ENCODE results near the gene AQP9.

AQP9 gene

DNA sequence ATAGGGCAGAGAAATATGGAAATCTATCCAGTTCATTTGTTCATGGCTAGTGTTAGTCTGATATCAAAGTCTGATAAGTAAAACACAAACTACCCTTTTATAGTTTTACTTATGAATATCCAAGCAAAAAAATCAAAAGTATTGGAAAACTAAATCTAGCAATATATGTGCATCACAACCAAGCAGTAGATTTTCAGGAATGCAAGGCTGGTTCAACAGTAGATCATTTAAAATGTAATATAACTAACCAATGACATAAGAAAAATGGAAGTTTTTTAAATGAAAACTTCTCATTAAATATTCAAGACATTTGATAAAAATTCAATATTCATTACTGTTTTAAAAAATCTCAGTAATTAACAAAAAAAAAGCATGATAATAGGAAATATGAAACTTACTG lies 12.8 kb upstream of the AQP9 start:
- no peak for TF ChIP-seq EZH2 (IDR thresholded peaks at IDR 0.05; ENCODE audit: borderline replicate concordance, low read length)
- TF ChIP-seq, protein P1, sequence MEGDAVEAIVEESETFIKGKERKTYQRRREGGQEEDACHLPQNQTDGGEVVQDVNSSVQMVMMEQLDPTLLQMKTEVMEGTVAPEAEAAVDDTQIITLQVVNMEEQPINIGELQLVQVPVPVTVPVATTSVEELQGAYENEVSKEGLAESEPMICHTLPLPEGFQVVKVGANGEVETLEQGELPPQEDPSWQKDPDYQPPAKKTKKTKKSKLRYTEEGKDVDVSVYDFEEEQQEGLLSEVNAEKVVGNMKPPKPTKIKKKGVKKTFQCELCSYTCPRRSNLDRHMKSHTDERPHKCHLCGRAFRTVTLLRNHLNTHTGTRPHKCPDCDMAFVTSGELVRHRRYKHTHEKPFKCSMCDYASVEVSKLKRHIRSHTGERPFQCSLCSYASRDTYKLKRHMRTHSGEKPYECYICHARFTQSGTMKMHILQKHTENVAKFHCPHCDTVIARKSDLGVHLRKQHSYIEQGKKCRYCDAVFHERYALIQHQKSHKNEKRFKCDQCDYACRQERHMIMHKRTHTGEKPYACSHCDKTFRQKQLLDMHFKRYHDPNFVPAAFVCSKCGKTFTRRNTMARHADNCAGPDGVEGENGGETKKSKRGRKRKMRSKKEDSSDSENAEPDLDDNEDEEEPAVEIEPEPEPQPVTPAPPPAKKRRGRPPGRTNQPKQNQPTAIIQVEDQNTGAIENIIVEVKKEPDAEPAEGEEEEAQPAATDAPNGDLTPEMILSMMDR (IDR thresholded peaks at IDR 0.05; ENCODE audit: low read length) = no peak
- Histone ChIP-seq H3K27me3 (ENCODE audit: insufficient read depth, low read length) (no peaks in the 10 kb centered on the region), H3K9me2 (ENCODE audit: low read depth, low read length) (no peaks in the 10 kb centered on the region), H3K4me3 (ENCODE audit: low read depth, low read length, poor library complexity, severe bottlenecking) (no peak overlapping the region), H3K9ac (ENCODE audit: low read length) (no peak overlapping the region), H2AFZ (ENCODE audit: low read length) (no peak overlapping the region), H3K36me3 (ENCODE audit: insufficient read depth, low read length) (no peaks in the 10 kb centered on the region), H3F3A (ENCODE audit: insufficient read depth, low read length) (no peaks in the 10 kb centered on the region), H3K79me2 (ENCODE audit: insufficient read depth, low read length) (no peaks in the 10 kb centered on the region), H3K4me2 (ENCODE audit: low read length) (no peak overlapping the region), H3K4me1 (ENCODE audit: insufficient read depth, low read length, severe bottlenecking) (no peaks in the 10 kb centered on the region), H3K9me3 (ENCODE audit: low read length) (0 out of 2 replicates have a peak, but pooled peaks cover 3% of the 10 kb centered on the region), H4K20me1 (ENCODE audit: insufficient read depth, low read length) (no peaks in the 10 kb centered on the region), H3K27ac (ENCODE audit: low read depth, low read length, poor library complexity, severe bottlenecking) (no peak overlapping the region)

DNA sequence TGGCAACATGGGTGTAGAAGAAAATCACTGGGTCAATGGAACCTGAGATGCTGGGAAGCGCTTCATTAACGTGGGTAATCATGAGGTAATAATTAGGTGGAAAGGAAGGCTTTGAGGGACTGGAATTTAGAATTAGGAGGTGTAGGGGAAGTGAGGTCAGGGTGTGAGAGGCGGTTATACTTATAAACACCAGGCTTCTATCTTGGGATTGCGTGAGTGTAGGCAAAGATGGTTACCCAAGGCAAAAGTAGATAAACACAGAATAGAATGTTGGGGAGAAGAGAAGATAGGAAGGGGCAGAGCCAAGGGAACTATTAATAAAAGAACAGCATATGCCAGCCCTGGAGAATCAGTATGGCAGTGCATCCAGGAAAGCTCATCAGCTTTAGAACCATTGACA lies 3.3 kb upstream of the AQP9 start:
- TF ChIP-seq, protein P1 (IDR thresholded peaks at IDR 0.05; ENCODE audit: low read length) = no peak
- TF ChIP-seq EZH2 (IDR thresholded peaks at IDR 0.05; ENCODE audit: borderline replicate concordance, low read length) = no peak
- Histone ChIP-seq H2AFZ (ENCODE audit: low read length) (no peak overlapping the region), H3K9me3 (ENCODE audit: low read length) (no peaks in the 10 kb centered on the region)

DNA sequence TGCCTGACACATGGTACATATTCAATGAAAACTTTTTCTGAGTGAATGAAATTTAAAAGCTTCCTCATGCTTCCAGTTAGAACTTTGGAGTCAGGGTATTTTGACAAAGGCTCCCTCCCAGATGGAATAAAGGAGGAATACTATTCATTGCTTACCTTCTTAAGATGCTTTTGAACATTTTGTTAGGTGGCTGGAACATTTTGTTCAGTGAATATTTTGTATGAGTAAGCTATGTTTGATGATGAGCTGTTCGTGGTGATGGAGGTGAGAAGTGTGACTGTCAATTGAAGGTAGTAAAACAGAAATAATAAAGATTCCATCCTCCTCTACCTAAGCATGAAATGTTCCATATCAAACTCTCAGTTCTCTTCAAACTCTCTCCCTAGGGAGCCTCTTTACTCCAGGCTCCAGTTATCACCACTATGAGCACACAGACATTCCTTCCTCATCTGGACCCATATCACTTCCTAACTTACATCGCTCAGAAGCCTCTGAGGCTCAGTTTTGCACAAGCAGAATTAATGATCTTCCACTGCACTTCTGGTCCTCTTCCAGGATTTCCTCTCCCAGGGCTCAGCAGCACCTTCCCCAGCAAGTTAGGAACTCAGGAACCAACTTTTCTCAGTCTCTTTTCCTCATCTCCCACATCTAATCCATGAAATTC lies 2.5 kb upstream of the AQP9 start:
- Histone ChIP-seq H3K36me3 (ENCODE audit: insufficient read depth, low read length) (no peaks in the 10 kb centered on the region), H3K9me2 (ENCODE audit: low read depth, low read length) (no peaks in the 10 kb centered on the region), H3K79me2 (ENCODE audit: insufficient read depth, low read length) (no peaks in the 10 kb centered on the region), H3K9ac (ENCODE audit: low read length) (no peak overlapping the region), H3K4me3 (ENCODE audit: low read depth, low read length, poor library complexity, severe bottlenecking) (no peak overlapping the region), H3F3A (ENCODE audit: insufficient read depth, low read length) (no peaks in the 10 kb centered on the region), H3K4me2 (ENCODE audit: low read length) (no peak overlapping the region), H3K27ac (ENCODE audit: low read depth, low read length, poor library complexity, severe bottlenecking) (no peak overlapping the region), H3K9me3 (ENCODE audit: low read length) (no peaks in the 10 kb centered on the region), H3K27me3 (ENCODE audit: insufficient read depth, low read length) (no peaks in the 10 kb centered on the region), H4K20me1 (ENCODE audit: insufficient read depth, low read length) (no peaks in the 10 kb centered on the region), H2AFZ (ENCODE audit: low read length) (no peak overlapping the region), H3K4me1 (ENCODE audit: insufficient read depth, low read length, severe bottlenecking) (no peaks in the 10 kb centered on the region)
- TF ChIP-seq EZH2 (IDR thresholded peaks at IDR 0.05; ENCODE audit: borderline replicate concordance, low read length) = no peak
- TF ChIP-seq, protein P1 (IDR thresholded peaks at IDR 0.05; ENCODE audit: low read length) = no peak

More for the DNA sequence above, 3.3 kb upstream of the AQP9 start:
- no peaks in the 10 kb centered on the region for H3K36me3 ChIP-seq (ENCODE audit: insufficient read depth, low read length)
- no peaks in the 10 kb centered on the region for H3K79me2 ChIP-seq (ENCODE audit: insufficient read depth, low read length)
- H4K20me1 ChIP-seq (ENCODE audit: insufficient read depth, low read length) = no peaks in the 10 kb centered on the region
- no peak overlapping the region for H3K9ac ChIP-seq (ENCODE audit: low read length)
- H3K4me1 ChIP-seq (ENCODE audit: insufficient read depth, low read length, severe bottlenecking) = no peaks in the 10 kb centered on the region
- H3K4me3 ChIP-seq (ENCODE audit: low read depth, low read length, poor library complexity, severe bottlenecking) = no peak overlapping the region
- H3F3A ChIP-seq (ENCODE audit: insufficient read depth, low read length) = no peaks in the 10 kb centered on the region
- H3K27me3 ChIP-seq (ENCODE audit: insufficient read depth, low read length) = no peaks in the 10 kb centered on the region
- no peaks in the 10 kb centered on the region for H3K9me2 ChIP-seq (ENCODE audit: low read depth, low read length)
- H3K27ac ChIP-seq (ENCODE audit: low read depth, low read length, poor library complexity, severe bottlenecking) = no peak overlapping the region
- H3K4me2 ChIP-seq (ENCODE audit: low read length) = no peak overlapping the region

Measured in OCI-LY1 (cell line).